ENCODE measurements around the gene TDRD1.

The TDRD1 gene

GRCh38 chr10:114179747-114180146, 594 bp downstream of the TDRD1 start:
- DNase-seq, result no peak

- no peak for DNase-seq
Observed at GRCh38 chr10:114180937-114181336, 1.8 kb downstream of the TDRD1 start.

GRCh38 chr10:114181971-114182370, 2.8 kb downstream of the TDRD1 start:
- no peak for DNase-seq

GRCh38 chr10:114183563-114183962, 4.4 kb downstream of the TDRD1 start:
- no peak for DNase-seq

- no peak for DNase-seq
Observed at GRCh38 chr10:114184276-114184675, 5.1 kb downstream of the TDRD1 start.

GRCh38 chr10:114188001-114188400, 8.8 kb downstream of the TDRD1 start:
- no peak for DNase-seq

GRCh38 chr10:114188900-114189299, 9.7 kb downstream of the TDRD1 start:
- no peak for DNase-seq

- DNase-seq, result no peak
Observed at GRCh38 chr10:114189700-114190099, 10.5 kb downstream of the TDRD1 start.

- DNase-seq, result no peak
Observed at GRCh38 chr10:114195079-114195478, 15.9 kb downstream of the TDRD1 start.

- DNase-seq, result no peak
Observed at GRCh38 chr10:114199239-114199638, 20.1 kb downstream of the TDRD1 start.

- DNase-seq, result no peak
Observed at GRCh38 chr10:114202812-114203211, 23.7 kb downstream of the TDRD1 start.

- DNase-seq, result no peak
Observed at GRCh38 chr10:114206902-114207301, 27.7 kb downstream of the TDRD1 start.

- DNase-seq, result no peak
Observed at GRCh38 chr10:114207349-114207748, 28.2 kb downstream of the TDRD1 start.

- DNase-seq, result no peak
Observed at GRCh38 chr10:114208351-114208750, 29.2 kb downstream of the TDRD1 start.

GRCh38 chr10:114212153-114212552, 33.0 kb downstream of the TDRD1 start:
- DNase-seq, result no peak

- no peak for DNase-seq
Observed at GRCh38 chr10:114215033-114215432, 35.9 kb downstream of the TDRD1 start.

- DNase-seq, result no peak
Observed at GRCh38 chr10:114220281-114220680, 41.1 kb downstream of the TDRD1 start.

- DNase-seq, result no peak
Observed at GRCh38 chr10:114221235-114221634, 42.1 kb downstream of the TDRD1 start.

GRCh38 chr10:114223066-114223465, 43.9 kb downstream of the TDRD1 start:
- DNase-seq, result no peak

GRCh38 chr10:114228156-114228555, 49.0 kb downstream of the TDRD1 start:
- DNase-seq, result no peak

GRCh38 chr10:114232561-114233176, 53.5 kb downstream of the TDRD1 start:
- no peak for DNase-seq

GRCh38 chr10:114233482-114233881, 54.3 kb downstream of the TDRD1 start:
- DNase-seq, result no peak

GRCh38 chr10:114234132-114234531, 55.0 kb downstream of the TDRD1 start:
- no peak for DNase-seq

- DNase-seq, result no peak
Observed at GRCh38 chr10:114239117-114239993, 60.2 kb downstream of the TDRD1 start, which contains the start of gene VWA2. Gene VWA2 (plus strand): TSS chr10:114239254. CDS start chr10:114248714, 9,460 bp downstream.
